ENCODE results near the gene HSH2D.
A peak's percentile ranks its signal among the peaks of the same experiment; 100 is the strongest.

The HSH2D gene

GRCh38 chr19:16197622-16198369, 54.3 kb downstream of the HSH2D start, which contains the start of gene AP1M1:
Gene AP1M1, plus strand, starts transcription at chr19:16197911. Its CDS starts 116 bp downstream, at chr19:16198027.
- DNase-seq: peak; percentile 99

- peak; percentile 5 for DNase-seq
Observed at GRCh38 chr19:16198370-16198651, 54.8 kb downstream of the HSH2D start.

- DNase-seq: no peak
Observed at GRCh38 chr19:16199275-16199932, 55.9 kb downstream of the HSH2D start.

GRCh38 chr19:16200038-16201010, 56.8 kb downstream of the HSH2D start:
- DNase-seq: peak; percentile 57

- no peak for DNase-seq
Observed at GRCh38 chr19:16201011-16201391, 57.5 kb downstream of the HSH2D start.

- DNase-seq: no peak
Observed at GRCh38 chr19:16202320-16203255, 59.1 kb downstream of the HSH2D start.

- DNase-seq: no peak
Observed at GRCh38 chr19:16203256-16204004, 59.9 kb downstream of the HSH2D start.

GRCh38 chr19:16204005-16204294, 60.5 kb downstream of the HSH2D start:
- no peak for DNase-seq

GRCh38 chr19:16205205-16206045, 61.9 kb downstream of the HSH2D start:
- no peak for DNase-seq

- no peak for DNase-seq
Observed at GRCh38 chr19:16206046-16206605, 62.6 kb downstream of the HSH2D start.

- DNase-seq: no peak
Observed at GRCh38 chr19:16206637-16207036, 63.2 kb downstream of the HSH2D start.

GRCh38 chr19:16207063-16207462, 63.6 kb downstream of the HSH2D start:
- no peak for DNase-seq

- no peak for DNase-seq
Observed at GRCh38 chr19:16207490-16208025, 64.1 kb downstream of the HSH2D start.
